VCaP (cell line): ENCODE data around the gene RELT.

Experiments used
- H3K27ac ChIP-seq: fragments of 450-650 bp; 2 replicates; pipeline ENCODE4 v1.5.1; 2017
- TF ChIP-seq, protein P1 (sequence below): fragments of 450-650 bp; conservative IDR thresholded peaks from 2 replicates; pipeline ENCODE4 v1.5.1; 2017; ENCODE audit warnings: mild to moderate bottlenecking, moderate library complexity

RELT gene

DNA sequence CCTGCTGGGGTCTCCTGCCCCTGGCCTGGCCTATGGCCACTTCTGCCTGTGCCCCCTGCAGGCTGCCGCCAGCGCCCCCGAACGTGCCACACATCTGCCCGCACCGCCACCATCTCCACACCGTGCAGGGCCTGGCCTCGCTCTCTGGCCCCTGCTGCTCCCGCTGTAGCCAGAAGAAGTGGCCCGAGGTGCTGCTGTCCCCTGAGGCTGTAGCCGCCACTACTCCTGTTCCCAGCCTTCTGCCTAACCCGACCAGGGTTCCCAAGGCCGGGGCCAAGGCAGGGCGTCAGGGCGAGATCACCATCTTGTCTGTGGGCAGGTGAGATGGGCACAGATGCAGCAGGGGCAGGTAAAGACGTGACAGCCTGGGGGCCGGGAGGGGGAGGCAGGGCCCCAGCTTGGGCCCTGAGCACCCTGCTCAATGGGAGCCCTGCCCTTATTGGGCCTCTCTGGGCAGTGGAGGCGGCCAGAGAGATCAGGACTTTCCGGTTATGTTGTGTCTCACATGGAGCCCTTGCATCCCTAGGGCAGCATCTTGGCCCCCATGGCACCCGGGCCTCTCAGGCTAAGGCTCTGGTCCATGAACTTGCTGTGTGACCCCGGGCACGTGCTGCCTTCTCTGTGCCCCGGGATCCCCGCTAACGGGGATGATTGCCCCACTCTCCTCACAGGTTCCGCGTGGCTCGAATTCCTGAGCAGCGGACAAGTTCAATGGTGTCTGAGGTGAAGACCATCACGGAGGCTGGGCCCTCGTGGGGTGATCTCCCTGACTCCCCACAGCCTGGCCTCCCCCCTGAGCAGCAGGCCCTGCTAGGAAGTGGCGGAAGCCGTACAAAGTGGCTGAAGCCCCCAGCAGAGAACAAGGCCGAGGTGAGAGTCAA lies 18.5 kb downstream of the RELT start:
- TF ChIP-seq, protein P1, sequence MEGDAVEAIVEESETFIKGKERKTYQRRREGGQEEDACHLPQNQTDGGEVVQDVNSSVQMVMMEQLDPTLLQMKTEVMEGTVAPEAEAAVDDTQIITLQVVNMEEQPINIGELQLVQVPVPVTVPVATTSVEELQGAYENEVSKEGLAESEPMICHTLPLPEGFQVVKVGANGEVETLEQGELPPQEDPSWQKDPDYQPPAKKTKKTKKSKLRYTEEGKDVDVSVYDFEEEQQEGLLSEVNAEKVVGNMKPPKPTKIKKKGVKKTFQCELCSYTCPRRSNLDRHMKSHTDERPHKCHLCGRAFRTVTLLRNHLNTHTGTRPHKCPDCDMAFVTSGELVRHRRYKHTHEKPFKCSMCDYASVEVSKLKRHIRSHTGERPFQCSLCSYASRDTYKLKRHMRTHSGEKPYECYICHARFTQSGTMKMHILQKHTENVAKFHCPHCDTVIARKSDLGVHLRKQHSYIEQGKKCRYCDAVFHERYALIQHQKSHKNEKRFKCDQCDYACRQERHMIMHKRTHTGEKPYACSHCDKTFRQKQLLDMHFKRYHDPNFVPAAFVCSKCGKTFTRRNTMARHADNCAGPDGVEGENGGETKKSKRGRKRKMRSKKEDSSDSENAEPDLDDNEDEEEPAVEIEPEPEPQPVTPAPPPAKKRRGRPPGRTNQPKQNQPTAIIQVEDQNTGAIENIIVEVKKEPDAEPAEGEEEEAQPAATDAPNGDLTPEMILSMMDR = no peak

DNA sequence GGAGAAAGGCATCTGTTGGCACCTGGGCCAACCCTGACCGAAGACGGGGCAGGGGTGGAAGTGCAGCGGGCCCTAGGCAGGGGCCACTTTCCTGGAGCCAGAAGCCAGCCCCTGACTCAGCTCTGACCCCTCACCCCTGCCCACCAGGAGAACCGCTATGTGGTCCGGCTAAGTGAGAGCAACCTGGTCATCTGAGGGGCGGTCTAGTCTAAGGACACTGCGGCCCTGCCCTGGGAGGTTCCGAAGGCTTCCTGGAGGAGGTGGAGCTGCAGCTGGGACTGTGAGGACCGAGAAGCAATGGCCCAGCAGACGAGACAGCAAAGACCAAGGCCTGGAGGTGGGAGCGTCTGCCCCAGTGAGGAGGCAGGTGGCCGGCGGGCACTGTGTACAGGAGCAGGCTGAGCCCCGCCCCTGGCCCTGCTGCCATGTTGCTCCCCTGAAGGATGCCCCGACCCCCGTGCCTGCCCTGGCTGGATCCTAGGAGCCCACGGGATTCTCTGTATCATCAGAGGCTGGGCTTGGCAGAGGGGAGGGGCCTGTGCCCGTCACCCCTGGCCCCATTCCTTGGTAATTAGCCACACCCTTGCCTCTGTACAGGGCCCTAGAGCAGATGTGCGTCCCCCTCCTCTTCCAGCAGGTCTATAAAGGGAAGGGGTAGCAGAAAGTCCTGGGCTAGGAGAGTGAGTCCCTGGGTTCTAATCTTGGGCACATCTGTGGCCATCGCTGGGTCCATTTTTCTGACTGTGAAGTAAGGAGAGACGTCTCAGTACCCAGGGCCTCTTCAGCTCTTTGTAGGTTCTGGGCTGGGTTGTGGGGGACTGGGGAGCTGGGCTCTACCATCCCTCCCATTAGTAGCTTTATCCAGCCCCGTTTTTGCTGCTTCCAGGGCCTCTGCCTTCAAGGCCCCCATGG lies 19.4 kb downstream of the RELT start:
- peak overlapping the region; percentile 37 for H3K27ac ChIP-seq
- TF ChIP-seq, protein P1 = no peak

More for the DNA sequence above, 18.5 kb downstream of the RELT start:
- H3K27ac ChIP-seq = no peak overlapping the region

DNA sequence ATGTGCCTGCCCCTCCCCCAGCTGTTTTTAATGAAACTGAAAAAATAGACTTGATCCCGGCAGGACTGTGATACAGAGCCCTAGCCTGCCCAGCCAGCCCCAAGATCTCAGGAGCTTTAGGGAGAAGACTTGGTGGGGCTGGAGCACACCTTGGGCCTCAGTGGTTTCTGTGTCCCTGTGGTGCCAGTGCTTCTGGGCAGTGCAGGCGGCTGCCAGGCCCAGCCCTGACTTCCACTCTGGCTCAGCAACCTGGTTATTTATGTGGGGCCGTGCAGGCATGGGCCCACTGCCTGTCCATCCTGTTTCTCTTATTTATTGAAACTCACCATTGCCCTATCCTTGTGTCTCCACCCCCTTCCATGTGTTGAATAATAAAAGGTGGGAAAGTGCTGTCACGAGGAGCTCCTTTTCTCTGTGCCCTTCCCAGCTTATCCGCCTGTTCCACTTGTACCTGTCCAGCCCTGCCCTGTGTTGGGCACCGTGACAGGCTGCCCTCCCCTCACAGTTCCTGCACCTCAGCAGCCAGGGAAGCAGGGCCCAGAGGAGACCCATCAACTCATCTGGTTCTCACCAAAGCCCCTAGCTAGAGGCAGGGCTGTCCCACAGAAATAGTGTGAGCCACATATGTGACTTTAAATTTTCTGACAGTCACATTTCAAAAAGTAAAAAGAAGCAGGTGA lies 20.2 kb downstream of the RELT start:
- H3K27ac ChIP-seq = peak overlapping the region; percentile 37
- TF ChIP-seq, protein P1 = no peak

DNA sequence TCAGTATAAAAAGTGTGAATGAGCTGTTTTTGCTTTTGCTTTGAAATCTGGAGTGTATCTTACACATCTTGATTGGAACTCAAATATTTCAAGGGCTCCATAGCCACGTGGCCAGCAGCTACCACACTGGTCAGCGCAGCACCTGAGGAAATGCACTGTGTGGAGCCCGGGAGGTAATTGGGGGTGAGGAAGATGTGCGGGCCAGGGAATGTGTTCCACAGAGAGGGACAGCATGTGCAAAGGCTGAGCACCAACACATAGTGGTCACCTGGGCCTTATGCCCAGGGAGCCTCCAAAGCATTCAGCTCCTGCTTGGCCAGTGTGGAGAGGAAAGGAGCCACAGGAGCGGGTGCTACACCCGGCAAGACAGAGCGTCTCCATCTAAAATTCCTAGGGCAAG lies 20.8 kb downstream of the RELT start:
- TF ChIP-seq, protein P1 = no peak
- peak overlapping the region; percentile 37 for H3K27ac ChIP-seq

DNA sequence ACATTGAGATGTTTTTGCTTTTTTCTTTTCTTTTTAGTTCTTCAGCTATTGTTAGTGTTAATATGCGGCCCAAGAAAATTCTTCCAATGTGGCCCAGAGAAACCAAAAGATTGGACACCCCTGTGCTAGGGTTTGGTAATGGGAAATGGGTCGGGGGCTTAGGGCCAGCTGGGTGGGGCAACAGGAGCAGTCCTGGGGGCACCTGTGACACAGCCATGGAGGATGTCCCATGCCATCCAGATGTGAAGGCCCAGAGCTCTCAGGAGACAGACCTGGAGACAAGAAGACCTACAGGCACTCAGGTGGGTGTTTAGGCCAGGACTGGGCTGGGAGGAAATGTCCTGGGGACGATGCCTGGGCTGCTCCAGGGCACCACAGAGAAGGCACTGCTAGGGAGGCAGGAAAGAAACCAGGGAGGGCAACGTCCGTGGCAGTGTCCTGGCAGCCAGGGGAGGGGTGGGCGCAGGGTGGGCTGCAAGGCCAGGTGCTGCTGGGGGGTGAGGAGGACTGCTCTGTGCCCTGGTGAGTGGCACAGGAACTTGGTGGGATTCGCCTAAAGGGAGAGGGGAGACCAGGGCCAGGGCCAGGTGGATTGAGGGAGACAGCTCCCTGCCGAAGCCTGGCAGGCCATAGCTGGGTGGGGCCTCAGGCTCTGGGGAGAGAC lies 21.4 kb downstream of the RELT start:
- H3K27ac ChIP-seq = no peak overlapping the region
- TF ChIP-seq, protein P1 = no peak

DNA sequence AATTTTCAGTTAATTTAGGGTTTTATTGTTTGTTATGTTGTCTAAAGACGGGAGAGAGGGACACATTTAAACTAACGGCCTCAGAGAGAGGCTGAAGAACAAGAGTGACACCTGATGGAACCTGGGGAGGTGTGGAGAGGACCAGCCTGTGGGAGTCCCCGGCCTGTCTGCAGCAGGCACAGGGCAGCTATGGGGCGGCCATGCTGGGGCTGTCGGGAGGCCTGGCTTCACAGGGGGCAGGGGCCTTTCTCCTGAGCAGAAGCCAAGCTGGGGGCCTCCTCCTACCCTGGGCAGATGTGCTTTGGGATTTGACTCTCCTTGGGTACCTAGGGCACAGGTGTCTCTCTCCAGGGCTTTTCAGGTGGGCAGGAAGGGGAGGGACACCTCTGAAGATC lies 21.9 kb downstream of the RELT start:
- H3K27ac ChIP-seq = no peak overlapping the region
- TF ChIP-seq, protein P1 = no peak
